ENCODE data around the gene TEX36. TPM values are rescaled to one million over a fixed set of nuclear protein-coding genes. Genes with fewer than 3 reads are reported as not detected.

TEX36 gene
- polyA plus RNA-seq, 1 of the 3 experiments (the other 2 are of a cell fraction), result not detected

- TF ChIP-seq MAX (IDR thresholded peaks at IDR 0.05; ENCODE audit: low read depth), result no peak
Measured at GRCh38 chr10:125662584-125662983, 20.4 kb downstream of the TEX36 start (continued).

- no peak overlapping the region for H3K27ac ChIP-seq (ENCODE audit: low read depth in 2 of 2, low read length in 1 of 2)
- POLR2A ChIA-PET, result no interaction called here
Measured at GRCh38 chr10:125661941-125662515, 20.9 kb downstream of the TEX36 start.

More at GRCh38 chr10:125661941-125662515, 20.9 kb downstream of the TEX36 start:
- no peaks in the 10 kb centered on the region for H3K9me3 ChIP-seq
- H4K20me1 ChIP-seq (ENCODE audit: insufficient read depth), result no peaks in the 10 kb centered on the region
- TF ChIP-seq RXRA (IDR thresholded peaks at IDR 0.05; ENCODE audit: borderline replicate concordance, low read depth) (no peak), PBX3 (IDR thresholded peaks at IDR 0.05) (no peak), ZBTB33 (IDR thresholded peaks at IDR 0.05; ENCODE audit: borderline replicate concordance, low read depth) (no peak), GATA2 (CRISPR knock-in tag; IDR thresholded peaks at IDR 0.05) (no peak), RFX5 (IDR thresholded peaks at IDR 0.05; ENCODE audit: low read length) (no peak), CTCF (IDR thresholded peaks at IDR 0.05) (no peak), NFIC (IDR thresholded peaks at IDR 0.05; ENCODE audit: borderline replicate concordance) (no peak), ELF1 (IDR thresholded peaks at IDR 0.05) (no peak), YY1 (IDR thresholded peaks at IDR 0.05; ENCODE audit: low read depth) (no peak), MAX (IDR thresholded peaks at IDR 0.05; ENCODE audit: low read depth) (no peak), JUND (IDR thresholded peaks at IDR 0.05) (no peak), USF1 (IDR thresholded peaks at IDR 0.05; ENCODE audit: borderline replicate concordance, low read depth) (no peak)
- H3K9ac ChIP-seq, result no peak overlapping the region
- no peak overlapping the region for H2AFZ ChIP-seq (ENCODE audit: low read depth)
- H3K27me3 ChIP-seq (ENCODE audit: insufficient read depth), result no peaks in the 10 kb centered on the region
- WGBS (ENCODE audit: low lambda C conversion rate), result 17% methylated on average over 7 of the region's 7 CpGs
- H3K79me2 ChIP-seq (ENCODE audit: insufficient read depth), result no peaks in the 10 kb centered on the region
- H3K4me3 ChIP-seq (ENCODE audit: low read depth in 2 of 2, low read length in 1 of 2), result no peak overlapping the region
- H3K9me2 ChIP-seq, result no peaks in the 10 kb centered on the region
- DNase-seq, result no peak
- H3K4me2 ChIP-seq, result no peak overlapping the region
- H3F3A ChIP-seq (replicated peaks; ENCODE audit: insufficient read depth), result no peaks in the 10 kb centered on the region
- H3K36me3 ChIP-seq (replicated peaks in 1 of 2; ENCODE audit: control insufficient read depth in 1 of 2, insufficient read depth in 2 of 2, low read length in 1 of 2), result no peaks in the 10 kb centered on the region
- peaks cover 0 to 3% of the 10 kb centered on the region in 2 experiments; a peak in 1 of 4 replicates for H3K4me1 ChIP-seq (ENCODE audit: control insufficient read depth in 1 of 2, insufficient read depth in 2 of 2, low read depth in 1 of 2, low read length in 1 of 2)
- CTCF ChIA-PET, result no interaction called here
